MCF 10A (cell line): ENCODE measurements around the gene ARMC10. TPM values are rescaled to one million over a fixed set of nuclear protein-coding genes. Genes with fewer than 3 reads are reported as not detected.

Experiments
- BruUV-seq: library from RNA; stranded (reverse); fragments of 400-500 nt; replicated peaks from 2 replicates; lab custom pipeline; 2021; lab: Mats Ljungman, UMichigan
- CTCF ChIA-PET: fragments of 300-600 bp; sonication (Branson Sonifier 250); formaldehyde crosslinking; extraction: SDS; loops from one replicate; lab custom pipeline; 2021; ENCODE audit warnings: antibody characterized with exemption, inconsistent platforms; lab: Yijun Ruan, JAX
- POLR2A ChIA-PET: fragments of 300-600, 350-650 bp; sonication (Branson Sonifier 250); formaldehyde crosslinking; extraction: SDS; loops from one replicate; lab custom pipeline; 2020; ENCODE audit warnings: antibody characterized with exemption, inconsistent platforms; lab: Yijun Ruan, JAX
- DNase-seq: peaks from one replicate; pipeline ENCODE4 v3.0.0-alpha.2; 2018; ENCODE audit not compliant: unreplicated experiment
- H3K27ac Mint-ChIP-seq: one replicate; pipeline ENCODE4 v1.8.0; 2022; ENCODE audit warnings: mild to moderate bottlenecking, low read depth, mixed read lengths; ENCODE audit not compliant: unreplicated experiment
- H3K27me3 Mint-ChIP-seq: one replicate; pipeline ENCODE4 v1.8.0; 2022; ENCODE audit warnings: mixed read lengths; ENCODE audit not compliant: insufficient read depth, unreplicated experiment
- H3K36me3 Mint-ChIP-seq: one replicate; pipeline ENCODE4 v1.8.0; 2022; ENCODE audit warnings: mild to moderate bottlenecking, moderate library complexity, mixed read lengths; ENCODE audit not compliant: insufficient read depth, unreplicated experiment
- H3K4me1 Mint-ChIP-seq: one replicate; pipeline ENCODE4 v1.8.0; 2022; ENCODE audit warnings: mixed read lengths; ENCODE audit not compliant: insufficient read depth, unreplicated experiment
- H3K4me3 Mint-ChIP-seq: one replicate; pipeline ENCODE4 v1.8.0; 2022; ENCODE audit warnings: mild to moderate bottlenecking, moderate library complexity, mixed read lengths; ENCODE audit not compliant: unreplicated experiment
- H3K9me3 Mint-ChIP-seq: one replicate; pipeline ENCODE4 v1.8.0; 2022; ENCODE audit warnings: mixed read lengths; ENCODE audit not compliant: unreplicated experiment
- intact Hi-C: fragments of 100-400 bp; cut with micrococcal nuclease; formaldehyde crosslinking; loops from 2 replicates; pipeline ENCODE4 v1.14.1; 2022
- total RNA-seq: library from RNA; stranded (reverse); gene quantifications from 2 replicates; pipeline ENCODE4 v1.2.3, GENCODE V29; 2022
- TF ChIP-seq, protein P1 (sequence below): fragments of 200-600 bp; IDR thresholded peaks from one replicate; pipeline ENCODE4 v1.8.0; 2022; ENCODE audit warnings: antibody characterized with exemption, mild to moderate bottlenecking; ENCODE audit not compliant: unreplicated experiment

ARMC10 gene
- total RNA-seq, 1 experiment from 2014 or later: 52.0 TPM

GRCh38 chr7:103117465-103117864 lies 42.5 kb downstream of the ARMC10 start:
- H3K9me3 Mint-ChIP-seq: no peaks in the 10 kb centered on the region
- H3K4me3 Mint-ChIP-seq: no peak overlapping the region
- H3K27ac Mint-ChIP-seq: no peak overlapping the region
- H3K4me1 Mint-ChIP-seq: peaks cover 14% of the 10 kb centered on the region
- BruUV-seq: no TSS peak
- H3K36me3 Mint-ChIP-seq: peaks cover 24% of the 10 kb centered on the region
- CTCF ChIA-PET: no interaction called here
- H3K27me3 Mint-ChIP-seq: no peaks in the 10 kb centered on the region
- POLR2A ChIA-PET: no interaction called here
- no peak for DNase-seq
- intact Hi-C loops: no loop called here
- TF ChIP-seq, protein P1, sequence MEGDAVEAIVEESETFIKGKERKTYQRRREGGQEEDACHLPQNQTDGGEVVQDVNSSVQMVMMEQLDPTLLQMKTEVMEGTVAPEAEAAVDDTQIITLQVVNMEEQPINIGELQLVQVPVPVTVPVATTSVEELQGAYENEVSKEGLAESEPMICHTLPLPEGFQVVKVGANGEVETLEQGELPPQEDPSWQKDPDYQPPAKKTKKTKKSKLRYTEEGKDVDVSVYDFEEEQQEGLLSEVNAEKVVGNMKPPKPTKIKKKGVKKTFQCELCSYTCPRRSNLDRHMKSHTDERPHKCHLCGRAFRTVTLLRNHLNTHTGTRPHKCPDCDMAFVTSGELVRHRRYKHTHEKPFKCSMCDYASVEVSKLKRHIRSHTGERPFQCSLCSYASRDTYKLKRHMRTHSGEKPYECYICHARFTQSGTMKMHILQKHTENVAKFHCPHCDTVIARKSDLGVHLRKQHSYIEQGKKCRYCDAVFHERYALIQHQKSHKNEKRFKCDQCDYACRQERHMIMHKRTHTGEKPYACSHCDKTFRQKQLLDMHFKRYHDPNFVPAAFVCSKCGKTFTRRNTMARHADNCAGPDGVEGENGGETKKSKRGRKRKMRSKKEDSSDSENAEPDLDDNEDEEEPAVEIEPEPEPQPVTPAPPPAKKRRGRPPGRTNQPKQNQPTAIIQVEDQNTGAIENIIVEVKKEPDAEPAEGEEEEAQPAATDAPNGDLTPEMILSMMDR: no peak

GRCh38 chr7:103119791-103120291 lies 44.9 kb downstream of the ARMC10 start:
- intact Hi-C loops: no loop called here
- no TSS peak for BruUV-seq
- peaks cover 33% of the 10 kb centered on the region for H3K36me3 Mint-ChIP-seq
- H3K27me3 Mint-ChIP-seq: no peaks in the 10 kb centered on the region
- CTCF ChIA-PET: interaction anchor here (0.6 to 2.3 kb wide), 2 partner anchors 11 to 29 kb away, joined by 3 to 11 read pairs; partner anchors contain the start of gene NAPEPLD
- H3K4me3 Mint-ChIP-seq: no peak overlapping the region
- POLR2A ChIA-PET: interaction anchor here (1.1 kb wide), 1 partner anchor 15 kb away, joined by 4 read pairs; no protein-coding TSS in a partner anchor
- H3K9me3 Mint-ChIP-seq: no peaks in the 10 kb centered on the region
- H3K27ac Mint-ChIP-seq: no peak overlapping the region
- no peaks in the 10 kb centered on the region for H3K4me1 Mint-ChIP-seq
- no peak for DNase-seq
- TF ChIP-seq, protein P1: no peak

DNA sequence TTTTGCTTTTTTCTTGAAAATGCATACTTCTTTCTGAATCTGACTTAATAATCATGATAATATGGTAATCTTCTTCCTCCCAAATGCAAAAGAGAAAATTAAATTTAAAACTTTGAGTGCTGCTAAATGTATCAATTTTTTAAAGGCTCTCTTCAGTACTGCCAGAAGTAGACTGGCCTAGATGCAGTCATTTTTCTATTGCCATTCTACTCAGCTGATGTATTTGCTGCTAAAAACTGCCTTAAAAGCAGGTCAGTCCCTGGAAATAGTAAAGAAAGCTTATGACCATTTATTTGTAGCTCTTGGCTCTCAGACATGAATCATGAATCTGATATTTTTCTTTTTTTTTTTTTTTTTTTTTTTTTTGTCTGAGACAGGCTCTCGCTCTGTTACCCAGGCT lies 45.4 kb downstream of the ARMC10 start:
- H3K27me3 Mint-ChIP-seq: no peaks in the 10 kb centered on the region
- no peaks in the 10 kb centered on the region for H3K4me1 Mint-ChIP-seq
- no TSS peak for BruUV-seq
- DNase-seq: no peak
- ChIA-PET POLR2A (interaction anchor here (1.1 kb wide), 1 partner anchor 16 kb away, joined by 4 read pairs; no protein-coding TSS in a partner anchor), CTCF (interaction anchor here (2.3 kb wide), 1 partner anchor 10 kb away, joined by 11 read pairs; no protein-coding TSS in a partner anchor)
- TF ChIP-seq, protein P1: no peak
- H3K36me3 Mint-ChIP-seq: peaks cover 34% of the 10 kb centered on the region
- no peaks in the 10 kb centered on the region for H3K9me3 Mint-ChIP-seq
- no peak overlapping the region for H3K4me3 Mint-ChIP-seq
- intact Hi-C loops: no loop called here
- H3K27ac Mint-ChIP-seq: no peak overlapping the region

- Mint-ChIP-seq H3K27ac (no peak overlapping the region), H3K27me3 (no peaks in the 10 kb centered on the region), H3K4me3 (no peak overlapping the region), H3K4me1 (no peaks in the 10 kb centered on the region), H3K36me3 (peaks cover 30% of the 10 kb centered on the region), H3K9me3 (no peaks in the 10 kb centered on the region)
- CTCF ChIA-PET: interaction anchor here (2.3 kb wide), 1 partner anchor 9 kb away, joined by 11 read pairs; no protein-coding TSS in a partner anchor
- no TSS peak for BruUV-seq
- DNase-seq: no peak
- POLR2A ChIA-PET: interaction anchor here (0.6 to 0.7 kb wide), 2 partner anchors 27 to 1887 kb away, joined by 3 read pairs; no protein-coding TSS in a partner anchor
- TF ChIP-seq, protein P1: no peak
- intact Hi-C loops: no loop called here
These were observed 46.7 kb downstream of the ARMC10 start for GRCh38 chr7:103121641-103122040.
